HEK293 (cell line): ENCODE results near the gene SLC6A6.

ENCODE experiments used
- CTCF ChIA-PET: fragments of 350-600 bp; formaldehyde crosslinking; extraction: SDS; loops from one replicate; lab custom pipeline; 2021; ENCODE audit warnings: antibody characterized with exemption; lab: Yijun Ruan, JAX
- POLR2A ChIA-PET: fragments of 300-600 bp; formaldehyde crosslinking; extraction: SDS; loops from one replicate; lab custom pipeline; 2020; ENCODE audit warnings: antibody characterized with exemption, inconsistent platforms; lab: Yijun Ruan, JAX
- H3K27ac ChIP-seq: fragments of 200-500 bp; sonication (Bioruptor generic); 2 replicates; pipeline ENCODE4 v1.5.1; 2014; ENCODE audit warnings: low read depth, low read length, control low read depth, inconsistent platforms; ENCODE audit errors: extremely low read depth
- H3K36me3 ChIP-seq, 2 experiments: fragments of 200-500 bp in 1 of 2; sonication (Bioruptor generic) in 1 of 2; 1 replicate in 1 of 2; 2 replicates in 1 of 2; pipeline ENCODE4 v1.5.1; 2014 to 2017; ENCODE audit warnings: inconsistent platforms in 2 of 2, low read length in 2 of 2; ENCODE audit not compliant: control insufficient read depth in 2 of 2, insufficient read depth in 1 of 2
- H3K4me1 ChIP-seq: fragments of 200-500 bp; sonication (Bioruptor generic); 2 replicates; pipeline ENCODE4 v1.5.1; 2014; ENCODE audit warnings: mild to moderate bottlenecking, low read length, inconsistent platforms; ENCODE audit not compliant: control insufficient read depth, insufficient read depth
- H3K4me3 ChIP-seq: 2 replicates; pipeline ENCODE4 v1.5.1; 2011; ENCODE audit warnings: low read depth, mild to moderate bottlenecking, control low read depth, low read length, moderate library complexity
- H3K9me3 ChIP-seq: fragments of 200-500 bp; sonication (Bioruptor generic); 2 replicates; pipeline ENCODE4 v1.5.1; 2014; ENCODE audit warnings: low read depth, low read length, inconsistent platforms; ENCODE audit not compliant: control insufficient read depth, insufficient read depth
- HOXA7 ChIP-seq: sonication (generic); formaldehyde crosslinking; IDR thresholded peaks from 2 replicates; pipeline ENCODE4 v1.8.1; 2022; ENCODE audit warnings: missing genetic modification reagents, borderline replicate concordance
- SP2 ChIP-seq: fragments of 450-650 bp; formaldehyde crosslinking; IDR thresholded peaks from 2 replicates; pipeline ENCODE4 v1.5.1; 2016; ENCODE audit warnings: missing biosample characterization, missing genetic modification characterization
- SP7 ChIP-seq: fragments of 450-650 bp; formaldehyde crosslinking; IDR thresholded peaks from 2 replicates; pipeline ENCODE4 v1.5.1; 2016; ENCODE audit warnings: missing biosample characterization, missing genetic modification characterization
- ZBTB8A ChIP-seq: fragments of 450-650 bp; formaldehyde crosslinking; IDR thresholded peaks from 2 replicates; pipeline ENCODE4 v1.5.1; 2016; ENCODE audit warnings: missing biosample characterization, missing genetic modification characterization
- ZFHX2 ChIP-seq: fragments of 450-650 bp; formaldehyde crosslinking; conservative IDR thresholded peaks from 2 replicates; pipeline ENCODE4 v1.5.1; 2016; ENCODE audit warnings: missing biosample characterization, missing genetic modification characterization
- ZFP69B ChIP-seq: fragments of 450-650 bp; formaldehyde crosslinking; IDR thresholded peaks from 2 replicates; pipeline ENCODE4 v1.5.1; 2016; ENCODE audit warnings: missing biosample characterization, missing genetic modification characterization
- ZIC2 ChIP-seq: fragments of 450-650 bp; formaldehyde crosslinking; IDR thresholded peaks from 2 replicates; pipeline ENCODE4 v1.5.1; 2016; ENCODE audit warnings: missing biosample characterization, missing genetic modification characterization
- ZNF10 ChIP-seq: fragments of 450-650 bp; formaldehyde crosslinking; IDR thresholded peaks from 2 replicates; pipeline ENCODE4 v1.5.1; 2017; ENCODE audit warnings: missing biosample characterization, missing genetic modification characterization
- ZNF112 ChIP-seq: fragments of 450-650 bp; formaldehyde crosslinking; IDR thresholded peaks from 2 replicates; pipeline ENCODE4 v1.5.0; 2017; ENCODE audit warnings: missing biosample characterization, missing genetic modification characterization
- ZNF148 ChIP-seq: fragments of 450-650 bp; formaldehyde crosslinking; IDR thresholded peaks from 2 replicates; pipeline ENCODE4 v1.5.0; 2017; ENCODE audit warnings: missing biosample characterization, missing genetic modification characterization, borderline replicate concordance
- ZNF335 ChIP-seq: fragments of 450-650 bp; formaldehyde crosslinking; conservative IDR thresholded peaks from 2 replicates; pipeline ENCODE4 v1.5.1; 2016; ENCODE audit warnings: missing biosample characterization, missing genetic modification characterization
- ZNF366 ChIP-seq: fragments of 450-650 bp; formaldehyde crosslinking; conservative IDR thresholded peaks from 2 replicates; pipeline ENCODE4 v1.5.1; 2016; ENCODE audit warnings: missing biosample characterization, missing genetic modification characterization
- ZNF426 ChIP-seq: fragments of 450-650 bp; formaldehyde crosslinking; IDR thresholded peaks from 2 replicates; pipeline ENCODE4 v1.5.1; 2017; ENCODE audit warnings: missing biosample characterization, missing genetic modification characterization, mild to moderate bottlenecking, inconsistent platforms, moderate library complexity
- ZNF658 ChIP-seq: fragments of 450-650 bp; formaldehyde crosslinking; IDR thresholded peaks from 2 replicates; pipeline ENCODE4; 2016; ENCODE audit warnings: missing biosample characterization, missing genetic modification characterization
- ZNF747 ChIP-seq: fragments of 450-650 bp; formaldehyde crosslinking; IDR thresholded peaks from 2 replicates; pipeline ENCODE4 v1.5.1; 2016; ENCODE audit warnings: missing biosample characterization, missing genetic modification characterization
- ZNF768 ChIP-seq: fragments of 450-650 bp; formaldehyde crosslinking; IDR thresholded peaks from 2 replicates; pipeline ENCODE4 v1.5.1; 2018; ENCODE audit warnings: missing biosample characterization, mild to moderate bottlenecking, missing genetic modification characterization
- TF ChIP-seq, protein P1 (sequence below): fragments of 450-650 bp; formaldehyde crosslinking; IDR thresholded peaks from 2 replicates; pipeline ENCODE4 v1.5.1; 2016; ENCODE audit warnings: missing biosample characterization, missing genetic modification characterization
- TF ChIP-seq, protein P2 (sequence below): fragments of 450-650 bp; formaldehyde crosslinking; IDR thresholded peaks from 2 replicates; pipeline ENCODE4 v1.5.1; 2016; ENCODE audit warnings: missing biosample characterization, missing genetic modification characterization
- TF ChIP-seq, protein P3 (sequence below): fragments of 450-650 bp; formaldehyde crosslinking; IDR thresholded peaks from 2 replicates; pipeline ENCODE4 v1.5.1; 2017; ENCODE audit warnings: missing biosample characterization, missing genetic modification characterization

The SLC6A6 gene

GRCh38 chr3:14516738-14517345 is 114.4 kb downstream of the SLC6A6 start:
- H3K4me1 ChIP-seq: no peaks in the 10 kb centered on the region
- CTCF ChIA-PET: interaction anchor here (1.2 to 1.5 kb wide), 2 partner anchors 8 to 31 kb away, joined by 5 to 8 read pairs; no protein-coding TSS in a partner anchor

GRCh38 chr3:14517601-14518431 is 115.4 kb downstream of the SLC6A6 start:
- POLR2A ChIA-PET: no interaction called here
- H3K4me3 ChIP-seq: no peak overlapping the region
- no peaks in the 10 kb centered on the region for H3K4me1 ChIP-seq
- H3K27ac ChIP-seq: no peak overlapping the region
- no peak for TF ChIP-seq ZNF658 (tag by site-specific recombination)
- TF ChIP-seq, protein P1, sequence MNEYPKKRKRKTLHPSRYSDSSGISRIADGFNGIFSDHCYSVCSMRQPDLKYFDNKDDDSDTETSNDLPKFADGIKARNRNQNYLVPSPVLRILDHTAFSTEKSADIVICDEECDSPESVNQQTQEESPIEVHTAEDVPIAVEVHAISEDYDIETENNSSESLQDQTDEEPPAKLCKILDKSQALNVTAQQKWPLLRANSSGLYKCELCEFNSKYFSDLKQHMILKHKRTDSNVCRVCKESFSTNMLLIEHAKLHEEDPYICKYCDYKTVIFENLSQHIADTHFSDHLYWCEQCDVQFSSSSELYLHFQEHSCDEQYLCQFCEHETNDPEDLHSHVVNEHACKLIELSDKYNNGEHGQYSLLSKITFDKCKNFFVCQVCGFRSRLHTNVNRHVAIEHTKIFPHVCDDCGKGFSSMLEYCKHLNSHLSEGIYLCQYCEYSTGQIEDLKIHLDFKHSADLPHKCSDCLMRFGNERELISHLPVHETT (tag by site-specific recombination): no peak
- TF ChIP-seq ZBTB8A (tag by site-specific recombination): no peak
- no peak for TF ChIP-seq ZNF148
- no peak for TF ChIP-seq HOXA7 (CRISPR knock-in tag)
- no peak for TF ChIP-seq ZNF366
- no peak for TF ChIP-seq ZNF10 (tag by site-specific recombination)
- TF ChIP-seq SP2: no peak
- no peak for TF ChIP-seq SP7 (tag by site-specific recombination)
- TF ChIP-seq ZNF747 (tag by site-specific recombination): no peak
- TF ChIP-seq ZFHX2: no peak
- TF ChIP-seq ZNF768 (tag by site-specific recombination): no peak
- H3K9me3 ChIP-seq: no peaks in the 10 kb centered on the region
- CTCF ChIA-PET: interaction anchor here (1.3 to 2.3 kb wide), 3 partner anchors 9 to 30 kb away, joined by 5 to 8 read pairs (median 7); no protein-coding TSS in a partner anchor
- no peaks in the 10 kb centered on the region for H3K36me3 ChIP-seq

More at GRCh38 chr3:14516738-14517345, 114.4 kb downstream of the SLC6A6 start:
- no peaks in the 10 kb centered on the region for H3K36me3 ChIP-seq
- no peak overlapping the region for H3K4me3 ChIP-seq
- no peak for TF ChIP-seq ZFP69B (tag by site-specific recombination)
- no peak for TF ChIP-seq ZNF335 (tag by site-specific recombination)
- TF ChIP-seq ZNF112 (tag by site-specific recombination): no peak
- no peak overlapping the region for H3K27ac ChIP-seq
- H3K9me3 ChIP-seq: no peaks in the 10 kb centered on the region
- POLR2A ChIA-PET: no interaction called here

DNA sequence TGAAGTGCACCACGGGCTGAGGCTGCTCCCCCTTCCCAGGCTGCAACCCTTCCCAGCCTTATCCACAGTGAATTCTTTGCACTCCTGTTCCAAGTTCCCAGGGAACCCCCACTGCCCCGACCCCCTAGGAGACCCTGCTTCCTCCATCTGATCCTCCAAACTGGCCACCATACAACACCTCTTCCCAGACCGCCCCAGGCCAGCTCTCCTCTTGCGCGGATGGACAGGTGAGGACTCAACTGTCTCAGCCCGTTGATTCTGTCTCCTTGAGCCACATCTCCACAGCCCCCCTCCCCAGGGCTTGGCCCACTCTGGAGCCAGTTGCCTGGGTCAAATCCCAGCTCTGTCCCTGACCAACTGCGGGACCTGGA is 116.0 kb downstream of the SLC6A6 start:
- POLR2A ChIA-PET: no interaction called here
- Histone ChIP-seq H3K9me3 (no peaks in the 10 kb centered on the region), H3K4me3 (no peak overlapping the region), H3K36me3 (no peaks in the 10 kb centered on the region), H3K27ac (no peak overlapping the region), H3K4me1 (no peaks in the 10 kb centered on the region)
- CTCF ChIA-PET: interaction anchor here (0.7 to 2.3 kb wide), 3 partner anchors 10 to 315 kb away, joined by 3 to 7 read pairs (median 5); no protein-coding TSS in a partner anchor
- TF ChIP-seq, protein P2, sequence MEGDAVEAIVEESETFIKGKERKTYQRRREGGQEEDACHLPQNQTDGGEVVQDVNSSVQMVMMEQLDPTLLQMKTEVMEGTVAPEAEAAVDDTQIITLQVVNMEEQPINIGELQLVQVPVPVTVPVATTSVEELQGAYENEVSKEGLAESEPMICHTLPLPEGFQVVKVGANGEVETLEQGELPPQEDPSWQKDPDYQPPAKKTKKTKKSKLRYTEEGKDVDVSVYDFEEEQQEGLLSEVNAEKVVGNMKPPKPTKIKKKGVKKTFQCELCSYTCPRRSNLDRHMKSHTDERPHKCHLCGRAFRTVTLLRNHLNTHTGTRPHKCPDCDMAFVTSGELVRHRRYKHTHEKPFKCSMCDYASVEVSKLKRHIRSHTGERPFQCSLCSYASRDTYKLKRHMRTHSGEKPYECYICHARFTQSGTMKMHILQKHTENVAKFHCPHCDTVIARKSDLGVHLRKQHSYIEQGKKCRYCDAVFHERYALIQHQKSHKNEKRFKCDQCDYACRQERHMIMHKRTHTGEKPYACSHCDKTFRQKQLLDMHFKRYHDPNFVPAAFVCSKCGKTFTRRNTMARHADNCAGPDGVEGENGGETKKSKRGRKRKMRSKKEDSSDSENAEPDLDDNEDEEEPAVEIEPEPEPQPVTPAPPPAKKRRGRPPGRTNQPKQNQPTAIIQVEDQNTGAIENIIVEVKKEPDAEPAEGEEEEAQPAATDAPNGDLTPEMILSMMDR: no peak
- 0 out of 2 replicates have a peak, but pooled peaks have one; percentile 7 for TF ChIP-seq ZIC2
- TF ChIP-seq, protein P3, sequence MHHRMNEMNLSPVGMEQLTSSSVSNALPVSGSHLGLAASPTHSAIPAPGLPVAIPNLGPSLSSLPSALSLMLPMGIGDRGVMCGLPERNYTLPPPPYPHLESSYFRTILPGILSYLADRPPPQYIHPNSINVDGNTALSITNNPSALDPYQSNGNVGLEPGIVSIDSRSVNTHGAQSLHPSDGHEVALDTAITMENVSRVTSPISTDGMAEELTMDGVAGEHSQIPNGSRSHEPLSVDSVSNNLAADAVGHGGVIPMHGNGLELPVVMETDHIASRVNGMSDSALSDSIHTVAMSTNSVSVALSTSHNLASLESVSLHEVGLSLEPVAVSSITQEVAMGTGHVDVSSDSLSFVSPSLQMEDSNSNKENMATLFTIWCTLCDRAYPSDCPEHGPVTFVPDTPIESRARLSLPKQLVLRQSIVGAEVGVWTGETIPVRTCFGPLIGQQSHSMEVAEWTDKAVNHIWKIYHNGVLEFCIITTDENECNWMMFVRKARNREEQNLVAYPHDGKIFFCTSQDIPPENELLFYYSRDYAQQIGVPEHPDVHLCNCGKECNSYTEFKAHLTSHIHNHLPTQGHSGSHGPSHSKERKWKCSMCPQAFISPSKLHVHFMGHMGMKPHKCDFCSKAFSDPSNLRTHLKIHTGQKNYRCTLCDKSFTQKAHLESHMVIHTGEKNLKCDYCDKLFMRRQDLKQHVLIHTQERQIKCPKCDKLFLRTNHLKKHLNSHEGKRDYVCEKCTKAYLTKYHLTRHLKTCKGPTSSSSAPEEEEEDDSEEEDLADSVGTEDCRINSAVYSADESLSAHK: no peak
- no peak for TF ChIP-seq ZNF426 (tag by site-specific recombination)
